BLaER1 treated with 17β-estradiol and CSF1 and Interleukin-3, amounts not matched to agents 10 nM and 100 nM (cell line): ENCODE measurements around the gene PAPOLA.

ENCODE experiments used
- H3K27ac ChIP-seq, 11 experiments: shearing (Covaris generic); formaldehyde crosslinking; 2 replicates each; pipeline ENCODE4 v1.8.1; 2022
- H3K27me3 ChIP-seq, 11 experiments: shearing (Covaris generic); formaldehyde crosslinking; 2 replicates each; pipeline ENCODE4 v1.8.1; 2022
- H3K36me3 ChIP-seq, 11 experiments: shearing (Covaris generic); formaldehyde crosslinking; 2 replicates each; pipeline ENCODE4 v1.8.1; 2022
- H3K4me1 ChIP-seq, 10 experiments: shearing (Covaris generic); formaldehyde crosslinking; 2 replicates each; pipeline ENCODE4 v1.8.1; 2022
- H3K4me2 ChIP-seq, 11 experiments: shearing (Covaris generic); formaldehyde crosslinking; 2 replicates each; pipeline ENCODE4 v1.8.1; 2022
- H3K4me3 ChIP-seq, 10 experiments: shearing (Covaris generic); formaldehyde crosslinking; 2 replicates each; pipeline ENCODE4 v1.8.1; 2022
- H3K9ac ChIP-seq, 11 experiments: shearing (Covaris generic); formaldehyde crosslinking; 2 replicates each; pipeline ENCODE4 v1.8.1; 2022
- H3K9me3 ChIP-seq, 11 experiments: shearing (Covaris generic); formaldehyde crosslinking; replicated peaks in 1 of 11; 2 replicates each; pipeline ENCODE4 v1.8.1; 2022
- H4K20me1 ChIP-seq, 11 experiments: shearing (Covaris generic); formaldehyde crosslinking; 2 replicates each; pipeline ENCODE4 v1.8.1; 2022
- Cebpa-rat ChIP-seq, 11 experiments: shearing (Covaris generic); IDR thresholded peaks; 2 replicates each; pipeline ENCODE4 v1.8.1; 2022

PAPOLA gene

GRCh38 chr14:96565811-96566210, 63.6 kb downstream of the PAPOLA start:
- TF ChIP-seq Cebpa-rat (IDR thresholded peaks at IDR 0.05) = no peak
- Histone ChIP-seq H3K27me3 (no peaks in the 10 kb centered on the region), H3K4me1 (no peaks in the 10 kb centered on the region), H3K9me3 (no peaks in the 10 kb centered on the region), H3K36me3 (peaks cover 76 to 97% (median 88%) of the 10 kb centered on the region in 11 experiments), H4K20me1 (peaks cover 3 to 73% (median 21%) of the 10 kb centered on the region in 11 experiments; a peak in 15 of 22 replicates), H3K4me3 (no peak overlapping the region), H3K9ac (no peak overlapping the region), H3K27ac (no peak overlapping the region), H3K4me2 (no peak overlapping the region)

- Histone ChIP-seq H3K4me2 (no peak overlapping the region), H3K4me1 (no peaks in the 10 kb centered on the region), H3K9ac (no peak overlapping the region), H3K36me3 (peaks cover 61 to 97% (median 85%) of the 10 kb centered on the region in 11 experiments), H4K20me1 (peaks cover 3 to 58% (median 16%) of the 10 kb centered on the region in 11 experiments; a peak in 13 of 22 replicates), H3K4me3 (no peak overlapping the region), H3K27ac (no peak overlapping the region), H3K9me3 (no peaks in the 10 kb centered on the region), H3K27me3 (no peaks in the 10 kb centered on the region)
- no peak for TF ChIP-seq Cebpa-rat (IDR thresholded peaks at IDR 0.05)
Observed at GRCh38 chr14:96567289-96567899, 65.2 kb downstream of the PAPOLA start.

GRCh38 chr14:96568621-96569020, 66.4 kb downstream of the PAPOLA start:
- Histone ChIP-seq H3K27me3 (no peaks in the 10 kb centered on the region), H4K20me1 (peaks cover 2 to 49% (median 22%) of the 10 kb centered on the region in 11 experiments; a peak in 13 of 22 replicates), H3K4me2 (no peak overlapping the region), H3K9ac (no peak overlapping the region), H3K36me3 (peaks cover 49 to 95% (median 85%) of the 10 kb centered on the region in 11 experiments), H3K4me1 (no peaks in the 10 kb centered on the region), H3K27ac (no peak overlapping the region), H3K9me3 (no peaks in the 10 kb centered on the region), H3K4me3 (no peak overlapping the region)
- TF ChIP-seq Cebpa-rat (IDR thresholded peaks at IDR 0.05) = no peak

DNA sequence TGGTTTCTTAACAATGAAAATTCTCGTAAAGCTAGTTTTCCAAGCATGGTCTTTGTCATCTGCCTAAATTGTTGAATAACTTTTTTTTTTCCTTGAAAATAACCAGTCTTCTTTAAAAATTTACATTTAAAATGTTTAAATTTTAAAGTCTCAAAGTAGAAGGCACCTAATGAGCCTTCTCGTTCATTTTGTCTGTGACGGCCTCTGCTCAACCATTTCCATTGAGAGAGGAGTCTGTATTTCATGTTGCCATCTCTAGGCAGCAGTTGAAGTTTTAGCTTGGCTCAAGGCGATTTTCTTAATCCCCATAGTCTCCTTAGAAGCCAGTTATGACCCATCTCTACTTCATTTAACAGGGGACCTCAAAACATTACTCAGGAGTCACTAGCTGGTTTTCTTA, 69.1 kb downstream of the PAPOLA start:
- Histone ChIP-seq H3K4me1 (peaks cover 0 to 22% (median 13%) of the 10 kb centered on the region in 10 experiments; a peak in 14 of 20 replicates), H3K36me3 (peaks cover 27 to 77% (median 63%) of the 10 kb centered on the region in 11 experiments; a peak in 21 of 22 replicates)

GRCh38 chr14:96573473-96574100, 71.4 kb downstream of the PAPOLA start:
- peaks cover 15 to 55% (median 44%) of the 10 kb centered on the region in 11 experiments; a peak in 20 of 22 replicates for H3K36me3 ChIP-seq
- no peak overlapping the region for H3K4me2 ChIP-seq
- no peak overlapping the region for H3K9ac ChIP-seq
- no peak overlapping the region for H3K4me3 ChIP-seq
- H3K27ac ChIP-seq = no peak overlapping the region
- H3K27me3 ChIP-seq = no peaks in the 10 kb centered on the region
- H4K20me1 ChIP-seq = peaks cover 0 to 38% (median 6%) of the 10 kb centered on the region in 11 experiments; a peak in 9 of 22 replicates
- H3K9me3 ChIP-seq = no peaks in the 10 kb centered on the region
- H3K4me1 ChIP-seq = peaks cover 0 to 29% (median 18%) of the 10 kb centered on the region in 10 experiments; a peak in 14 of 20 replicates
- no peak for TF ChIP-seq Cebpa-rat (IDR thresholded peaks at IDR 0.05)

More for the DNA sequence above, 69.1 kb downstream of the PAPOLA start:
- Histone ChIP-seq H3K27ac (no peak overlapping the region), H3K27me3 (no peaks in the 10 kb centered on the region), H3K4me3 (no peak overlapping the region), H3K9me3 (no peaks in the 10 kb centered on the region), H4K20me1 (peaks cover 0 to 33% (median 19%) of the 10 kb centered on the region in 11 experiments; a peak in 13 of 22 replicates), H3K4me2 (no peak overlapping the region), H3K9ac (no peak overlapping the region)
- no peak for TF ChIP-seq Cebpa-rat (IDR thresholded peaks at IDR 0.05)

GRCh38 chr14:96574171-96574632, 72.0 kb downstream of the PAPOLA start:
- no peaks in the 10 kb centered on the region for H3K9me3 ChIP-seq
- no peak overlapping the region for H3K4me2 ChIP-seq
- no peak for TF ChIP-seq Cebpa-rat (IDR thresholded peaks at IDR 0.05)
- H3K27me3 ChIP-seq = no peaks in the 10 kb centered on the region
- H3K36me3 ChIP-seq = peaks cover 11 to 49% (median 38%) of the 10 kb centered on the region in 11 experiments; a peak in 20 of 22 replicates
- H3K4me1 ChIP-seq = peaks cover 0 to 29% (median 18%) of the 10 kb centered on the region in 10 experiments; a peak in 14 of 20 replicates
- no peak overlapping the region for H3K9ac ChIP-seq
- H3K27ac ChIP-seq = no peak overlapping the region
- peaks cover 0 to 41% (median 8%) of the 10 kb centered on the region in 11 experiments; a peak in 9 of 22 replicates for H4K20me1 ChIP-seq
- no peak overlapping the region for H3K4me3 ChIP-seq

- Histone ChIP-seq H3K4me2 (0 out of 22 replicates have a peak overlapping the region, but pooled peaks of 1 of the 11 experiments have one; percentile 5), H3K36me3 (peaks cover 7 to 44% (median 33%) of the 10 kb centered on the region in 11 experiments; a peak in 20 of 22 replicates), H3K9ac (no peak overlapping the region), H3K27ac (no peak overlapping the region), H3K27me3 (no peaks in the 10 kb centered on the region), H3K9me3 (no peaks in the 10 kb centered on the region), H3K4me1 (peaks cover 0 to 29% (median 18%) of the 10 kb centered on the region in 10 experiments; a peak in 14 of 20 replicates), H4K20me1 (peaks cover 0 to 46% (median 7%) of the 10 kb centered on the region in 11 experiments; a peak in 10 of 22 replicates), H3K4me3 (no peak overlapping the region)
- no peak for TF ChIP-seq Cebpa-rat (IDR thresholded peaks at IDR 0.05)
Observed at GRCh38 chr14:96574633-96575632, 72.8 kb downstream of the PAPOLA start.

DNA sequence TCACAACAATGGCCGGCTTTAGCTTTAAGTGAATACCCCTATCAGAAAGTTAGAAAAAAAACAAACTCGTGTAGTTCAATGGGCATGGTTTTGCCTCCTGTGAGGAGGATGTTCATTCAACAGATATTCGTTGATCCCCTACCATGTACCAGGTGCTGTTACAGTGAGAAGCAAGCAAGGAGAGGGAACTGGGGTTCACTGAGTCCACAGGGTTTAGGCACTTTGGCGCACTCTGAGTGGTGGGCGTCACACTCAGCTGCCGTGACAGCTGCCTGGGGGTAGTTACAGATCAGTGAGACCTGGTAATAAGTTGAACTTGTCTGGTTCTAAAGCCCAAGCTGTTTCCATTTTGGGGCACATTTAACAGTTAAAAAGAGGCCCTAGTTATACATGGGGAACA, 74.2 kb downstream of the PAPOLA start:
- no peak overlapping the region for H3K4me3 ChIP-seq
- H3K9ac ChIP-seq = no peak overlapping the region
- peaks cover 0 to 30% (median 21%) of the 10 kb centered on the region in 11 experiments; a peak in 19 of 22 replicates for H3K36me3 ChIP-seq
- TF ChIP-seq Cebpa-rat (IDR thresholded peaks at IDR 0.05) = no peak
- no peaks in the 10 kb centered on the region for H3K9me3 ChIP-seq
- H4K20me1 ChIP-seq = peaks cover 0 to 58% (median 11%) of the 10 kb centered on the region in 11 experiments; a peak in 10 of 22 replicates
- peak overlapping the region in 7 of 11 experiments; percentile 15 to 70 (median 55); a peak in 13 of 22 replicates for H3K4me2 ChIP-seq
- H3K27me3 ChIP-seq = no peaks in the 10 kb centered on the region
- peak overlapping the region in 2 of 11 experiments; percentile 4 to 43; a peak in 3 of 22 replicates for H3K27ac ChIP-seq
- peaks cover 0 to 29% (median 18%) of the 10 kb centered on the region in 10 experiments; a peak in 14 of 20 replicates for H3K4me1 ChIP-seq
